HepG2 (cell line): Measurements from ENCODE around the gene MAGED4. TPM values are rescaled to one million over a fixed set of nuclear protein-coding genes. Genes with fewer than 3 reads are reported as not detected.

Source experiments
- ATAC-seq: fragments of 200-7000 bp; cut with Tn5 transposase; 3 replicates; pipeline ENCODE4 v1.9.1; 2020; ENCODE audit warnings: mild to moderate bottlenecking, moderate library complexity
- BruUV-seq: library from RNA; stranded (reverse); fragments of 400-500 nt; replicated peaks from 2 replicates; lab custom pipeline; 2021; lab: Mats Ljungman, UMichigan
- CTCF ChIA-PET: fragments of 300-600 bp; formaldehyde crosslinking; extraction: SDS; loops from one replicate; lab custom pipeline; 2021; ENCODE audit warnings: low total read pairs, inconsistent platforms, low intra/inter-chr PET ratio; lab: Yijun Ruan, JAX
- POLR2A ChIA-PET: fragments of 350-600 bp; sonication (Branson Sonifier 250); formaldehyde crosslinking; loops from one replicate; lab custom pipeline; 2020; ENCODE audit warnings: antibody characterized with exemption, inconsistent platforms; lab: Yijun Ruan, JAX
- DNase-seq: peaks from one replicate; pipeline ENCODE4 v3.0.0-alpha.2; 2015; ENCODE audit warnings: low spot score
- FAIRE-seq: peaks from 3 replicates; lab custom pipeline; 2011; peaks lifted over from hg19 to GRCh38; lab: Jason Lieb, UNC
- H2AFZ ChIP-seq: one replicate; pipeline ENCODE4 v1.6.1; 2011; ENCODE audit warnings: low read length, inconsistent platforms
- H3K27ac ChIP-seq: fragments of 300-600 bp; 3 replicates; pipeline ENCODE4 v1.8.0; 2011; ENCODE audit warnings: mixed run types, mild to moderate bottlenecking, mixed read lengths, low read length, inconsistent platforms; ENCODE audit not compliant: insufficient read depth; ENCODE audit errors: extremely low read length
- H3K27me3 ChIP-seq, 2 experiments: fragments of 200-600 bp in 1 of 2; 2 replicates in 1 of 2; 3 replicates in 1 of 2; pipeline versions ENCODE4 v1.6.0 to v1.8.0; 2011; ENCODE audit warnings: low read length in 2 of 2, mild to moderate bottlenecking in 2 of 2, moderate library complexity in 2 of 2, inconsistent platforms in 1 of 2; ENCODE audit not compliant: insufficient read depth in 2 of 2, control insufficient read depth in 1 of 2
- H3K36me3 ChIP-seq, 2 experiments: fragments of 200-600 bp in 1 of 2; replicated peaks in 1 of 2; 2 replicates in 1 of 2; 3 replicates in 1 of 2; pipeline versions ENCODE4 v1.5.1 to v1.8.0; 2011; ENCODE audit warnings: low read length in 2 of 2, inconsistent platforms in 1 of 2; ENCODE audit not compliant: insufficient read depth in 2 of 2, control insufficient read depth in 1 of 2
- H3K4me1 ChIP-seq: 2 replicates; pipeline ENCODE4 v1.5.1; 2012; ENCODE audit warnings: low read length, inconsistent platforms; ENCODE audit not compliant: insufficient read depth
- H3K4me2 ChIP-seq: 2 replicates; pipeline ENCODE4 v1.6.0; 2011; ENCODE audit warnings: low read depth, low read length, inconsistent platforms
- H3K4me3 ChIP-seq, 3 experiments: fragments of 200-600 bp in 1 of 3; sonication (generic), shearing (Covaris generic) in 1 of 3; replicated peaks in 1 of 3; 2 replicates each; pipeline ENCODE4 v1.5.1; 2011 to 2016; ENCODE audit warnings: low read length in 3 of 3, inconsistent platforms in 2 of 3, low read depth in 2 of 3, mild to moderate bottlenecking in 2 of 3, control low read depth in 1 of 3, mixed read lengths in 1 of 3; ENCODE audit not compliant: insufficient read depth in 1 of 3
- H3K79me2 ChIP-seq: one replicate; pipeline ENCODE4 v1.6.1; 2011; ENCODE audit warnings: low read length, inconsistent platforms; ENCODE audit not compliant: insufficient read depth
- H3K9ac ChIP-seq: 2 replicates; pipeline ENCODE4 v1.6.0; 2011; ENCODE audit warnings: mild to moderate bottlenecking, low read depth, low read length, inconsistent platforms; ENCODE audit not compliant: insufficient read depth
- H3K9me3 ChIP-seq: 2 replicates; pipeline ENCODE4 v1.5.1; 2012; ENCODE audit warnings: mild to moderate bottlenecking, low read length
- H4K20me1 ChIP-seq: 2 replicates; pipeline ENCODE4 v1.6.0; 2011; ENCODE audit warnings: inconsistent platforms, mild to moderate bottlenecking, low read length, moderate library complexity; ENCODE audit not compliant: insufficient read depth
- GATA4 ChIP-seq: sonication (generic); IDR thresholded peaks from 2 replicates; pipeline ENCODE4 v1.6.1; 2016; ENCODE audit warnings: antibody characterized with exemption, low read depth, borderline replicate concordance
- KMT2A ChIP-seq: sonication (generic); formaldehyde crosslinking; IDR thresholded peaks from 2 replicates; pipeline ENCODE4 v1.4.0; 2020; ENCODE audit warnings: missing genetic modification reagents
- PAF1 ChIP-seq: IDR thresholded peaks from 2 replicates; pipeline ENCODE4 v1.6.1; 2016; ENCODE audit warnings: missing genetic modification reagents, missing compliant biosample characterization
- THYN1 ChIP-seq: sonication (generic); formaldehyde crosslinking; IDR thresholded peaks from 2 replicates; pipeline ENCODE4 v1.8.1; 2023; ENCODE audit warnings: low read depth, mild to moderate bottlenecking, moderate library complexity, missing genetic modification reagents, borderline replicate concordance
- ZNF12 ChIP-seq: sonication (generic); formaldehyde crosslinking; IDR thresholded peaks from 2 replicates; pipeline ENCODE4 v1.5.0; 2020; ENCODE audit warnings: missing genetic modification reagents
- ZNF343 ChIP-seq: sonication (generic); formaldehyde crosslinking; IDR thresholded peaks from 2 replicates; pipeline ENCODE4 v1.4.0; 2020; ENCODE audit warnings: mild to moderate bottlenecking, missing genetic modification reagents
- ZNF382 ChIP-seq: sonication (generic); formaldehyde crosslinking; IDR thresholded peaks from 2 replicates; pipeline ENCODE4 v1.5.0; 2020; ENCODE audit warnings: missing genetic modification reagents, mild to moderate bottlenecking, borderline replicate concordance
- ZNF562 ChIP-seq: sonication (generic); formaldehyde crosslinking; IDR thresholded peaks from 2 replicates; pipeline ENCODE4 v1.8.0; 2022; ENCODE audit warnings: missing genetic modification reagents, borderline replicate concordance
- ZNF644 ChIP-seq: IDR thresholded peaks from 2 replicates; pipeline ENCODE4 v1.6.1; 2016; ENCODE audit warnings: low read depth
- ZNF709 ChIP-seq: sonication (generic); formaldehyde crosslinking; IDR thresholded peaks from 2 replicates; pipeline ENCODE4 v1.5.0; 2020; ENCODE audit warnings: mild to moderate bottlenecking, missing genetic modification reagents
- ZSCAN12 ChIP-seq: sonication (generic); formaldehyde crosslinking; IDR thresholded peaks from 2 replicates; pipeline ENCODE4 v1.9.0; 2021; ENCODE audit warnings: mild to moderate bottlenecking, missing genetic modification reagents
- WGBS: methylation state at CpG from one replicate; pipeline ENCODE4 v1.1.6; 2017; ENCODE audit warnings: low lambda C conversion rate; 5-methylcytosine and 5-hydroxymethylcytosine counted together
- in situ Hi-C: cut with HindIII; loops from 2 replicates; pipeline ENCODE4 v1.10.0; 2017; ENCODE audit warnings: low pct_unique_long_range_greater_than_20kb; ENCODE audit not compliant: extremely low pct_ligation_motif_present
- intact Hi-C: fragments of 100-400 bp; cut with micrococcal nuclease; formaldehyde crosslinking; loops from one replicate; pipeline ENCODE4 v1.10.0; 2022; ENCODE audit not compliant: unreplicated experiment
- polyA plus RNA-seq, 8 experiments: library from polyadenylated mRNA; depleted of rRNA in 3 of 8; stranded (reverse) in 7 of 8; unstranded in 1 of 8; fragments of >200 nt; fragmentation: Illumina TruSeq in 4 of 8; extraction: Trizol in 4 of 8; gene quantifications; 2 replicates each; pipeline versions ENCODE4 v1.2.1 to v1.2.3, GENCODE V29; 2011 to 2016; ENCODE audit warnings: low read depth in 4 of 8, missing spikeins in 1 of 8, mixed read lengths in 1 of 8; ENCODE audit not compliant: insufficient read depth in 1 of 8
- total RNA-seq, 5 experiments: library from RNA; depleted of rRNA; stranded (reverse); fragments of >200 nt; fragmentation: Illumina TruSeq; extraction: Trizol; gene quantifications; 2 replicates each; pipeline ENCODE4 v1.2.3, GENCODE V29; 2016; ENCODE audit warnings: low read depth in 1 of 5
- TF ChIP-seq, protein P1 (sequence below): sonication (generic); formaldehyde crosslinking; IDR thresholded peaks from 2 replicates; pipeline ENCODE4 v1.8.0; 2022; ENCODE audit warnings: mild to moderate bottlenecking, missing genetic modification reagents
- TF ChIP-seq, protein P2 (sequence below): sonication (generic); formaldehyde crosslinking; IDR thresholded peaks from 2 replicates; pipeline ENCODE4 v1.4.0; 2020; ENCODE audit warnings: mild to moderate bottlenecking, missing genetic modification reagents
- TF ChIP-seq, protein P3 (sequence below): IDR thresholded peaks from 2 replicates; pipeline ENCODE4 v1.6.1; 2016; ENCODE audit warnings: low read depth, borderline replicate concordance

Gene MAGED4
- total and polyA plus RNA-seq, 2 of the 13 experiments (the other 11 are each of a cell fraction or from before 2014, with no cell fraction given), result 32.1 to 35.0 TPM

DNA sequence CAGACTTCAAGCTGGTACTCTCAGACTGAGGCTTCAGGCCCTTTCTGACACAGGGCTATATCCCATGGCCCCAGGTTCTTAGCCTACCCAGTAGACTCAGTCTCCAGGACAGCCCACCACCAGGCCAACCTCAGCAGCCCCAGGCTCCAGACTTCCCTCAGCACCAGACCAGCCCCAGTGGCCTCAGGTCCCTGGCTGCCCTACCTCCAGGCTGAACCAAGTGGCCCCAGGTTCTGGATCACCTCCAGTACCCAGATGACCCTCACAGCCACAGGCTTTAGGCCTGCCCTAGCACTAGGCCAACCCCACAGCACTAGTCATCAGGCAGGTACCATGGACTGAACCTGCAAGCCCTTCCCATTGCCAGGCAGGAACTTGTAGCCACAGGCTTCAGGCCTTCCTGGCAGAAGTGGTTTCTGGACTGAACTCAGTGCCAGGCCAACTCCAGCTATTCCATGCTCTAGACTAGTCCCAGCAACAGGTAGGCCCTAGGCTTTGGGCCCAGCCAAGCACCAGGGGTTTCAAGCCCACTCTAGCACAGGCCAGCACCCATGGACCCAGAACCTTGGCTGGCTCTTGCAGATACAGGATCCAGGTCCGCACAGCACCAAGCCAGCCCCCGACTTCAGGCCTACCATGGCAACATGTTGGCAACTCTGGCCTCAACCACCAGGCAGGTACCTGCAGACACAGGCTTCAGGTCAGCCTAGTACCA is 45.7 kb upstream of the MAGED4 start:
- FAIRE-seq (no peak), DNase-seq (no peak), ATAC-seq (no peak)
- in situ Hi-C loops (no loop called here), intact Hi-C loops (no loop called here)
- Histone ChIP-seq H3K27ac (no peak overlapping the region), H4K20me1 (no peaks in the 10 kb centered on the region), H3K36me3 (no peaks in the 10 kb centered on the region), H3K27me3 (no peaks in the 10 kb centered on the region), H3K4me1 (no peaks in the 10 kb centered on the region), H3K4me2 (no peak overlapping the region), H3K4me3 (no peak overlapping the region), H2AFZ (no peak overlapping the region), H3K9ac (no peak overlapping the region), H3K79me2 (no peaks in the 10 kb centered on the region), H3K9me3 (no peaks in the 10 kb centered on the region)
- ChIA-PET CTCF (no interaction called here), POLR2A (no interaction called here)
- WGBS, result no CpG with 5 or more reads among the region's 2 CpGs
- BruUV-seq, result no TSS peak
- TF ChIP-seq ZNF382, result no peak
- TF ChIP-seq, all 625 proteins: peak for 0

DNA sequence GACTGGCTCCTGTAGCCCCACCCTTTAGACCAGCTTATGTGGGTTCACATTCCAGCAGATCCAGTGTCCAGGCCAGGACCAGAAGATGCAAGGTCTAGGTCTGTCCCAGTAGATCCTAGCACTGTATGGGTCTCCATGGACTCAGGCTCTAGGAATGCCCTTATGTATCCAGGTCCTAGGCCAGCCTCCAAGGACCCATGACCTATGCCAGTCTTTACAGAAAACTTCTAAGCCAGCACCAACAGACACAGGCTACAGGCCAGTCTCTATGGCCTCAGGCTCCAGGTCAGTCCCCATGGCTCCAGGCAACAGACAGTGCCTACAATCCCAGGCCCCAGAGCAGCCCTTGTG is 45.2 kb upstream of the MAGED4 start:
- POLR2A ChIA-PET, result no interaction called here
- in situ Hi-C loops, result no loop called here
- TF ChIP-seq, protein P1, sequence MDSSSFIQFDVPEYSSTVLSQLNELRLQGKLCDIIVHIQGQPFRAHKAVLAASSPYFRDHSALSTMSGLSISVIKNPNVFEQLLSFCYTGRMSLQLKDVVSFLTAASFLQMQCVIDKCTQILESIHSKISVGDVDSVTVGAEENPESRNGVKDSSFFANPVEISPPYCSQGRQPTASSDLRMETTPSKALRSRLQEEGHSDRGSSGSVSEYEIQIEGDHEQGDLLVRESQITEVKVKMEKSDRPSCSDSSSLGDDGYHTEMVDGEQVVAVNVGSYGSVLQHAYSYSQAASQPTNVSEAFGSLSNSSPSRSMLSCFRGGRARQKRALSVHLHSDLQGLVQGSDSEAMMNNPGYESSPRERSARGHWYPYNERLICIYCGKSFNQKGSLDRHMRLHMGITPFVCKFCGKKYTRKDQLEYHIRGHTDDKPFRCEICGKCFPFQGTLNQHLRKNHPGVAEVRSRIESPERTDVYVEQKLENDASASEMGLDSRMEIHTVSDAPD (CRISPR knock-in tag), result no peak
- TF ChIP-seq ZNF709 (CRISPR knock-in tag) (no peak), ZNF562 (no peak), KMT2A (CRISPR knock-in tag) (no peak), PAF1 (no peak), ZNF12 (no peak), ZNF644 (CRISPR knock-in tag) (no peak), ZNF343 (CRISPR knock-in tag) (no peak), ZSCAN12 (CRISPR knock-in tag) (no peak), THYN1 (CRISPR knock-in tag) (no peak), GATA4 (no peak)
- TF ChIP-seq, protein P2, sequence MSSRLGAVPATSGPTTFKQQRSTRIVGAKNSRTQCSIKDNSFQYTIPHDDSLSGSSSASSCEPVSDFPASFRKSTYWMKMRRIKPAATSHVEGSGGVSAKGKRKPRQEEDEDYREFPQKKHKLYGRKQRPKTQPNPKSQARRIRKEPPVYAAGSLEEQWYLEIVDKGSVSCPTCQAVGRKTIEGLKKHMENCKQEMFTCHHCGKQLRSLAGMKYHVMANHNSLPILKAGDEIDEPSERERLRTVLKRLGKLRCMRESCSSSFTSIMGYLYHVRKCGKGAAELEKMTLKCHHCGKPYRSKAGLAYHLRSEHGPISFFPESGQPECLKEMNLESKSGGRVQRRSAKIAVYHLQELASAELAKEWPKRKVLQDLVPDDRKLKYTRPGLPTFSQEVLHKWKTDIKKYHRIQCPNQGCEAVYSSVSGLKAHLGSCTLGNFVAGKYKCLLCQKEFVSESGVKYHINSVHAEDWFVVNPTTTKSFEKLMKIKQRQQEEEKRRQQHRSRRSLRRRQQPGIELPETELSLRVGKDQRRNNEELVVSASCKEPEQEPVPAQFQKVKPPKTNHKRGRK, result no peak
- TF ChIP-seq, protein P3, sequence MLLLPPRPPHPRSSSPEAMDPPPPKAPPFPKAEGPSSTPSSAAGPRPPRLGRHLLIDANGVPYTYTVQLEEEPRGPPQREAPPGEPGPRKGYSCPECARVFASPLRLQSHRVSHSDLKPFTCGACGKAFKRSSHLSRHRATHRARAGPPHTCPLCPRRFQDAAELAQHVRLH (CRISPR knock-in tag), result no peak

More for the DNA sequence above, 45.2 kb upstream of the MAGED4 start:
- H3K4me3 ChIP-seq, result no peak overlapping the region
- no peaks in the 10 kb centered on the region for H3K4me1 ChIP-seq
- no peaks in the 10 kb centered on the region for H3K79me2 ChIP-seq
- no peak overlapping the region for H3K4me2 ChIP-seq
- FAIRE-seq (no peak), DNase-seq (no peak), ATAC-seq (no peak)
- H3K36me3 ChIP-seq, result no peaks in the 10 kb centered on the region
- H2AFZ ChIP-seq, result no peak overlapping the region
- no peaks in the 10 kb centered on the region for H3K27me3 ChIP-seq
- no TSS peak for BruUV-seq
- no peak overlapping the region for H3K27ac ChIP-seq
- H3K9me3 ChIP-seq, result no peaks in the 10 kb centered on the region
- CTCF ChIA-PET, result no interaction called here
- intact Hi-C loops, result no loop called here
- no peaks in the 10 kb centered on the region for H4K20me1 ChIP-seq
- H3K9ac ChIP-seq, result no peak overlapping the region
